ENCODE results near the gene PKM. TPM values are rescaled to one million over a fixed set of nuclear protein-coding genes. Genes with fewer than 3 reads are reported as not detected.

Gene PKM
- total and polyA plus RNA-seq, 9 of the 15 experiments (the other 6 are each of a cell fraction or from before 2014, with no cell fraction given) = 140 to 825 (median 383) TPM

DNA sequence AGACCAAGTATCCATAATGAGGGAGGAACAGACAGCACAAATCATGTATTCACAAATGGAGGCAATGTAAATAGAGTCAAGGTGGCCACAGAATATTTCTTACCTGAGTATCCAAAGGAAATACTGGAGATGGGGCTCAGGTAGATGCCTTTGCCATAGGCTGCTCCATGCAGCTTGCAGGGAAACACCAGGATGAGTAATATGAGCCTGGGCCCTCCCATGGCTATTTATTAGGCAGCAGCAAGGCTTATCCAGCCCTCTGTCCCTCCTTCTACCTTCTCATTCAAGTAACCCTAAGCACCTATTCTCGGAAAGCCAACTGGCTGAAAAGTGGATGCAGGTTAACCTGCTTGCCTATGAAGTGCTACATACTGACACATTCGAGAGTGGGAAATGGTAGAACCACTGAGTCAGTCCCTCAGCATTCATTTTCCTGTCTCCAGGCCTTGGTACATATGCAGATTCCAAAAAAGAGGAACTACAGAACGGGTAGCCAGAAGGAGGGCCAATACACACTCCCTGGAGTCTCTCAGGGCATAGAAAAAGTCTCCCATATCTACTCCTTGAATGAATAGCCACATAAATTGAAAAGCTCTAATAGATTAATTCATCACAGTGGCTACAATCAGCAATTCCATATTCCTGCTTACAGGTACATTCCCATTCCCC lies 18.3 kb upstream of the PKM start:
- no peak overlapping the region for H3K4me2 ChIP-seq (ENCODE audit: insufficient read depth, low read length)
- in situ Hi-C loops (cut with MboI) (no loop called here), intact Hi-C loops (cut with micrococcal nuclease) (no loop called here)
- TF ChIP-seq TAF1 (IDR thresholded peaks at IDR 0.05; ENCODE audit: control insufficient read depth, extremely low read depth, insufficient read depth, low read length, severe bottlenecking) = no peak
- TF ChIP-seq NCOR1 (IDR thresholded peaks at IDR 0.05) = no peak
- TF ChIP-seq, protein P1, sequence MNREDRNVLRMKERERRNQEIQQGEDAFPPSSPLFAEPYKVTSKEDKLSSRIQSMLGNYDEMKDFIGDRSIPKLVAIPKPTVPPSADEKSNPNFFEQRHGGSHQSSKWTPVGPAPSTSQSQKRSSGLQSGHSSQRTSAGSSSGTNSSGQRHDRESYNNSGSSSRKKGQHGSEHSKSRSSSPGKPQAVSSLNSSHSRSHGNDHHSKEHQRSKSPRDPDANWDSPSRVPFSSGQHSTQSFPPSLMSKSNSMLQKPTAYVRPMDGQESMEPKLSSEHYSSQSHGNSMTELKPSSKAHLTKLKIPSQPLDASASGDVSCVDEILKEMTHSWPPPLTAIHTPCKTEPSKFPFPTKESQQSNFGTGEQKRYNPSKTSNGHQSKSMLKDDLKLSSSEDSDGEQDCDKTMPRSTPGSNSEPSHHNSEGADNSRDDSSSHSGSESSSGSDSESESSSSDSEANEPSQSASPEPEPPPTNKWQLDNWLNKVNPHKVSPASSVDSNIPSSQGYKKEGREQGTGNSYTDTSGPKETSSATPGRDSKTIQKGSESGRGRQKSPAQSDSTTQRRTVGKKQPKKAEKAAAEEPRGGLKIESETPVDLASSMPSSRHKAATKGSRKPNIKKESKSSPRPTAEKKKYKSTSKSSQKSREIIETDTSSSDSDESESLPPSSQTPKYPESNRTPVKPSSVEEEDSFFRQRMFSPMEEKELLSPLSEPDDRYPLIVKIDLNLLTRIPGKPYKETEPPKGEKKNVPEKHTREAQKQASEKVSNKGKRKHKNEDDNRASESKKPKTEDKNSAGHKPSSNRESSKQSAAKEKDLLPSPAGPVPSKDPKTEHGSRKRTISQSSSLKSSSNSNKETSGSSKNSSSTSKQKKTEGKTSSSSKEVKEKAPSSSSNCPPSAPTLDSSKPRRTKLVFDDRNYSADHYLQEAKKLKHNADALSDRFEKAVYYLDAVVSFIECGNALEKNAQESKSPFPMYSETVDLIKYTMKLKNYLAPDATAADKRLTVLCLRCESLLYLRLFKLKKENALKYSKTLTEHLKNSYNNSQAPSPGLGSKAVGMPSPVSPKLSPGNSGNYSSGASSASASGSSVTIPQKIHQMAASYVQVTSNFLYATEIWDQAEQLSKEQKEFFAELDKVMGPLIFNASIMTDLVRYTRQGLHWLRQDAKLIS (CRISPR knock-in tag; IDR thresholded peaks at IDR 0.05) = no peak
- TF ChIP-seq, protein P2, sequence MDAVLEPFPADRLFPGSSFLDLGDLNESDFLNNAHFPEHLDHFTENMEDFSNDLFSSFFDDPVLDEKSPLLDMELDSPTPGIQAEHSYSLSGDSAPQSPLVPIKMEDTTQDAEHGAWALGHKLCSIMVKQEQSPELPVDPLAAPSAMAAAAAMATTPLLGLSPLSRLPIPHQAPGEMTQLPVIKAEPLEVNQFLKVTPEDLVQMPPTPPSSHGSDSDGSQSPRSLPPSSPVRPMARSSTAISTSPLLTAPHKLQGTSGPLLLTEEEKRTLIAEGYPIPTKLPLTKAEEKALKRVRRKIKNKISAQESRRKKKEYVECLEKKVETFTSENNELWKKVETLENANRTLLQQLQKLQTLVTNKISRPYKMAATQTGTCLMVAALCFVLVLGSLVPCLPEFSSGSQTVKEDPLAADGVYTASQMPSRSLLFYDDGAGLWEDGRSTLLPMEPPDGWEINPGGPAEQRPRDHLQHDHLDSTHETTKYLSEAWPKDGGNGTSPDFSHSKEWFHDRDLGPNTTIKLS (IDR thresholded peaks at IDR 0.05; ENCODE audit: borderline replicate concordance, low read depth) = no peak
- TF ChIP-seq BCOR (IDR thresholded peaks at IDR 0.05) = no peak
- TF ChIP-seq ZNF583 (CRISPR knock-in tag; IDR thresholded peaks at IDR 0.05) = no peak
- no peak for TF ChIP-seq ZNF41 (CRISPR knock-in tag; conservative IDR thresholded peaks at IDR 0.05)
- no peak for TF ChIP-seq POLR2G (IDR thresholded peaks at IDR 0.05; ENCODE audit: low read depth, low read length)
- no peak for DNase-seq (ENCODE audit: extremely low read depth in 1 of 4, low spot score in 3 of 4)
- no peak for ATAC-seq
- H3K9me3 ChIP-seq (replicated peaks; ENCODE audit: control insufficient read depth, insufficient read depth, low read depth, low read length) = no peaks in the 10 kb centered on the region
- POLR2A ChIA-PET = no interaction called here
- no peaks in the 10 kb centered on the region for H3K79me2 ChIP-seq (ENCODE audit: control insufficient read depth, insufficient read depth, low read length)
- H3K9ac ChIP-seq (ENCODE audit: insufficient read depth in 1 of 2, low read depth in 2 of 2, low read length in 2 of 2) = no peak overlapping the region
- H4K20me1 ChIP-seq (replicated peaks; ENCODE audit: control insufficient read depth, insufficient read depth, low read length) = no peaks in the 10 kb centered on the region
- CTCF ChIA-PET (ENCODE audit: low intra/inter-chr PET ratio) = no interaction called here
- no peaks in the 10 kb centered on the region for H3K9me1 ChIP-seq (ENCODE audit: control insufficient read depth, insufficient read depth, low read length)
- no peak overlapping the region for H3K27ac ChIP-seq (ENCODE audit: extremely low read depth, low read depth, low read length)
- no peak overlapping the region for H3K4me3 ChIP-seq
- peaks cover 72% of the 10 kb centered on the region for H3K36me3 ChIP-seq (ENCODE audit: control insufficient read depth, insufficient read depth, low read length)
- 70% methylated on average over 3 of the region's 3 CpGs for WGBS (ENCODE audit: insufficient coverage, low coverage, missing lambda C conversion rate)
- H3K4me1 ChIP-seq (replicated peaks in 1 of 2; ENCODE audit: control insufficient read depth in 2 of 2, insufficient read depth in 2 of 2, low read length in 2 of 2) = no peaks in the 10 kb centered on the region
- no TSS peak for BruUV-seq (replicated peaks)
- FAIRE-seq = no peak
- no peaks in the 10 kb centered on the region for H3K27me3 ChIP-seq (ENCODE audit: control insufficient read depth in 2 of 2, insufficient read depth in 2 of 2, low read length in 2 of 2)
- H2AFZ ChIP-seq (ENCODE audit: low read depth, low read length) = no peak overlapping the region
